KG1 (cell line): ENCODE results near the gene RSPRY1.
"Not testable (repeated sequence)": the region's sequence is repeated elsewhere in the genome, so short reads cannot be mapped to it uniquely, and the experiment has no call there.

ENCODE experiments used
- DNase-seq: peaks from one replicate; lab custom pipeline; 2025; lab: John Stamatoyannopoulos, UW

Gene RSPRY1

GRCh38 chr16:57186872-57187854, 1.0 kb downstream of the RSPRY1 start:
- DNase-seq = no peak

GRCh38 chr16:57187902-57188710, 2.0 kb downstream of the RSPRY1 start:
- DNase-seq = not testable (repeated sequence)

GRCh38 chr16:57188711-57189002, 2.5 kb downstream of the RSPRY1 start:
- DNase-seq = no peak

GRCh38 chr16:57189527-57189926, 3.4 kb downstream of the RSPRY1 start:
- not testable (repeated sequence) for DNase-seq

- DNase-seq = no peak
These were observed 4.0 kb downstream of the RSPRY1 start for GRCh38 chr16:57190136-57190535.

- no peak for DNase-seq
These were observed 5.0 kb downstream of the RSPRY1 start for GRCh38 chr16:57191056-57191571.

- DNase-seq = no peak
These were observed 6.0 kb downstream of the RSPRY1 start for GRCh38 chr16:57192146-57192545.

- DNase-seq = no peak
These were observed 6.8 kb downstream of the RSPRY1 start for GRCh38 chr16:57192720-57193486.

GRCh38 chr16:57194512-57194911, 8.4 kb downstream of the RSPRY1 start:
- no peak for DNase-seq

GRCh38 chr16:57196286-57196685, 10.2 kb downstream of the RSPRY1 start:
- no peak for DNase-seq

GRCh38 chr16:57196753-57197152, 10.6 kb downstream of the RSPRY1 start:
- DNase-seq = no peak

GRCh38 chr16:57200321-57200720, 14.2 kb downstream of the RSPRY1 start:
- not testable (repeated sequence) for DNase-seq

GRCh38 chr16:57200926-57201325, 14.8 kb downstream of the RSPRY1 start:
- not testable (repeated sequence) for DNase-seq

- no peak for DNase-seq
These were observed 16.2 kb downstream of the RSPRY1 start for GRCh38 chr16:57202095-57202886.

- no peak for DNase-seq
These were observed 17.3 kb downstream of the RSPRY1 start for GRCh38 chr16:57203451-57203850.

- DNase-seq = no peak
These were observed 18.5 kb downstream of the RSPRY1 start for GRCh38 chr16:57204675-57205074.

- no peak for DNase-seq
These were observed 22.8 kb downstream of the RSPRY1 start for GRCh38 chr16:57208926-57209325.

GRCh38 chr16:57209780-57210179, 23.7 kb downstream of the RSPRY1 start:
- DNase-seq = no peak

GRCh38 chr16:57213462-57213861, 27.3 kb downstream of the RSPRY1 start:
- DNase-seq = no peak

- no peak for DNase-seq
These were observed 30.8 kb downstream of the RSPRY1 start for GRCh38 chr16:57216968-57217367.

GRCh38 chr16:57223057-57223456, 36.9 kb downstream of the RSPRY1 start:
- DNase-seq = no peak
